COLO668 (cell line): ENCODE measurements around the gene ADPRH.
"Not testable (repeated sequence)": the region's sequence is repeated elsewhere in the genome, so short reads cannot be mapped to it uniquely, and the experiment has no call there.

Source experiments
- DNase-seq: peaks from one replicate; lab custom pipeline; 2025; ENCODE audit not compliant: unreplicated experiment; lab: John Stamatoyannopoulos, UW

The ADPRH gene

DNA sequence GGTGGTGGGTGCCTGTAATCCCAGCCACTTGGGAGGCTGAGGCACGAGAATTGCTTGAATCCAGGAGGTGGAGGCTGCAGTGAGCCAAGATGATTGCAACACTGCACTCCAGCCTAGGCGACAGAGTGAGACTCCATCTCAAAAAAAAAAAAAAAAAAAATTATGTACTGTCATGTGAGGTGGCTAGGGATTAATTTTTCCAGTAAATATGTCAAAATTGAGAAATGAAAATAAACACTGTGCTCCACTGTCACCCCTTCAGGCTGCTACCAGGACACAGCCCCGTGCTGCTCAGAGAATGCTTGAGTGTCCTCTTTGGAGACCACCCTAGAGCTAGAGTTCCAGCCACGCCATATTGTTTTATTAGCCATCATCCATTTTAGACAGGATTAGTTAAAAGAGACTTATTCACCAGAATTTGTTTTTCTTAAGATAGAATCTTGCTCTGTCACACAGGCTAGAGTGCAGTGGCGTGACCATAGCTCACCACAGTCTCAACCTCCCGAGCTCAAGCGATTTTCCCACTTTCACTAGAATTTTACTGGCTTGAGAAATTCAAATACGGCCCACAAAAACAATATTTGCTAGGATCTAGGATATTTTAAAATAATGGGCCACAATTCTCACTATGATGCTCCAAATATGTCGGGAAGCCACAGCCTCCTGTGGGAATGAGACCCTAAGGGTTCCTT, 20.5 kb upstream of the ADPRH start:
- no peak for DNase-seq

DNA sequence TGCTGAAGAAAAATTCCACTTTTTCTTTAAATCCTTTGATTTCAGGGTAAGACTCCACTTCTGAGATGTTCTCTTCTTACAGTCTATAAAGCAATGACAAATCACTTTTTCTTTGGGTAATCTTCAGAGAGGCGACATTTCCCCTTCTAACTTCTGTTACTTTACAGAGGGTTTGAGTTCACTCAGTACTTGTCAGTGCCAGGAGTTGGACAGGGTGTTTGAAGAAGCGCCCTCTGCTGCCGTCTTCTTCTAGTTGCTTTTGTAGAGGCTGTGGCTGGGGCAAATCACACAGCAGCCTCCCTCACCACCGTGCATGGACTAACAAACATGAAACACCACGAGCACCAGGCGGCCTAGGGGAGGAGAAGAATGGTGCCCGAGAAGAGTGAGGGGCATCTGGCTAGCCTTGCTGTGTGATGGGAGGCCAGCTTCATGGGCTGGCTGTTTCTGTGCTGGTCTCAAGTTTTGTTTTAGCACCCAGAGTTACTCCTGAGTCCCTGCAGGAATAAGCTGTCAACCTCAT, 19.8 kb upstream of the ADPRH start, which contains the start of gene CD80:
Gene CD80, minus strand, starts transcription at position 174 of the 523 bp plus-strand sequence. CDS start 1,886 bp downstream, outside the sequence.
- peak; percentile 3 for DNase-seq

DNA sequence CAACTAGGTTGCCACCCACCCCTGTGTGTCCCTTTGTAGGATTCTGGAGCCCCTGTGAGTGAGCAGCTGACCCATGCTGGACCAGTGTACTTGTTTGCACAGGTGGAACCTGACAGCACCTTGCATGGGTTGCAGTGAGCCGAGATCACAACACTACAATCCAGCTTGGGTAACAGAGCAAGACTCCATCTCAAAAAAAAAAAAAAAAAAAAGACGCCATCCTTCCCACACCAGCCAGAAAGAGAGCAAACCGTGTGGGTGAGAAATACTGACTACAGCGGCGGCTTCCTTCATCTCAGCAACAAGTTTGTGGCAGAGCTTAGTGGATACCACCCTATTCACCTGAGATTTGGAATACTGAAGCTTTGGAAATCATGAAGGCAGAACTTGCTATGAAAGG, 19.1 kb upstream of the ADPRH start:
- no peak for DNase-seq

DNA sequence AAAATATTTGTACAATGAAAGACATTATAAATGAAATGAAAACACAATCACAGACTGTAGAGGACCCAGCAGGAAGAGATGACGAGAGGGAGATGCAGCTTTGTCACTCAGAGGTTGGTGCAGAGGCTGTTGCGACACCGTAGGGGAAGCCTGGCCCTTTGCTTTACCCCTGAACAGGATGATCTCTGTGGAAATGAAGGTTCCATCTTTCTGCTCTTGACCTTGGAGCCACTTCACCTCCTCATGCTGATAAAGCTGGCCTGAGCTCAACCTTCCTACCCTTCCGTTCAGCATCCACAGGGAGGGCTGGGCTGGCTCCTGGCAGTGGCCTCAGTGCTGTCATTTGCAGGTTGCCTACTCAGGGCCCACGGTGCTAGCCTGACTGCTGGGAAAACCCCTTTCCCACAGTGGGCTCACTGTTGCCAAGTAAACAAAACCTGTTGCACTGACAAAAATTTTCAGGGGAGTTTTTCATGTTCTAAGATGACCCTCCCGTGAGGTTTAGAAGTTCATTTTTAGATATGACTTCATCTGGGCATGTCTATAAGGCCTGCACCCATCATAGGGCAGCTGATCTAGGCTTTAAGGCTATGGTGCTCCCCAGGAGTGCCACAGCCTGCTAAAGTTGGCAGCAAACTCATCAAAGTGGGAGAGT, 16.9 kb upstream of the ADPRH start:
- DNase-seq = no peak

DNA sequence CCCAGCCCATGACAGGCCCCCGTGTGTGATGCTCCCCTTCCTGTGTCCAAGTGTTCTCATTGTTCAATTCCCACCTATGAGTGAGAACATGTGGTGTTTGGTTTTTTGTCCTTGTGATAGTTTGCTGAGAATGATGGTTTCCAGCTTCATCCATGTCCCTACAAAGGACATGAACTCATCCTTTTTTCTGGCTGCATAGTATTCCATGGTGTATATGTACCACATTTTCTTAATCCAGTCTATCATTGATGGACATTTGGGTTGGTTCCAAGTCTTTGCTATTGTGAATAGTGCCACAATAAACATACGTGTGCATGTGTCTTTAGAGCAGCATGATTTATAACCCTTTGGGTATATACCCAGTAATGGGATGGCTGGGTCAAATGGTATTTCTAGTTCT, 16.0 kb upstream of the ADPRH start:
- not testable (repeated sequence) for DNase-seq

DNA sequence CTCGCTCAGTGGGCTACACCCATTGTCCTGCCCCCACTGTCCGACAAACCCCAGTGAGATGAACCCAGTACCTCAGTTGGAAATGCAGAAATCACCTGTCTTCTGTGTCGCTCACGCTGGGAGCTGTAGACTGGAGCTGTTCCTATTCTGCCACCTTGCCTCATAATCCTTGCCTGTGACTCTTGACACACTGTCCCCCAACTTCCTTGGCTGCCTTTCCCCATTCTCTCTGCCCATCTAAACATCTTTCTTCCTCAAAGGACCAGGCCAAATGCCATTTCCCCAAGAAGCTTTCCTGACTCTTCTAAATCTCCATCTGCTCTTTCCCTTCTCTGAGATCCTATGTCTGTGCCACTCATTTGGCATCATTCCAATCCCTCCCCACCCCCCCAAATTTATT, 10.1 kb upstream of the ADPRH start:
- DNase-seq = no peak

DNA sequence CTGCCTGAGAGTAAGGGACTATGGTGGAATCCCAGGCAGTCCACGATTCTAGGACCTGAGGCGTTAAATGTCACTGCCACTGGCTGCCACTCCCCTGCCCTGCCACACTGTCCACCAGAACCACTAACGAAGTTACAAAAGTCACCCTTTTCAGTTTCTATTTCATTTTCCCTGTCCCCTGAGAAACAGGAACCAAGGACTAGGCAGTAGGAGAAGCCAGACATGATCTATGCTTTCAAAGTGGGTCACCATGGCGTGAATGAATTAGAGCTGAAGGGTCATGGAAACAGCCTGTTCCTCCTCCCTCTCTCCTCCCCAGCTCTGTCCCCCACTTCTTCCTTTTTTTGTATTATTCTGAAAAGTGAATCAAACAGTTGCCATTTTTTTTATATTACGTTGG, 9.1 kb upstream of the ADPRH start:
- no peak for DNase-seq

DNA sequence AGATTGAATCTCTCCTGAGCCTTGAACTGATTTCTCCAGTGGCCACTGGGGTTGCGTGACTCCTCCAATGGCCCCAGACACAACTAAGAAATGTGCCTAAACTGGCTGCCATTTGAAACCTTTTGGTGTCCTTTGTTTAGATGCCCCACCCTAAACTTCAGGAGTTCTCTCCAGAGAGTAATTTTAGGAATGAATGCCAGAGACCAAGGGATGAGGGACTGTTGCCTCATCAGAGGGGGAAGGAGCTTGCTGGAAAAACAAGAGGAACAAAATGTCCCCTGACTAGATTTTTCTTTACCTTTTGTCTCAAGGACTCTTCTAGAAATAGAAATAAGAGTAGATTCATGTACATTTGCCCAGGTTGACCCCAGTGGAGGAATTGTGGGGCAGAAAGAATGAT, 8.1 kb upstream of the ADPRH start:
- DNase-seq = no peak

DNA sequence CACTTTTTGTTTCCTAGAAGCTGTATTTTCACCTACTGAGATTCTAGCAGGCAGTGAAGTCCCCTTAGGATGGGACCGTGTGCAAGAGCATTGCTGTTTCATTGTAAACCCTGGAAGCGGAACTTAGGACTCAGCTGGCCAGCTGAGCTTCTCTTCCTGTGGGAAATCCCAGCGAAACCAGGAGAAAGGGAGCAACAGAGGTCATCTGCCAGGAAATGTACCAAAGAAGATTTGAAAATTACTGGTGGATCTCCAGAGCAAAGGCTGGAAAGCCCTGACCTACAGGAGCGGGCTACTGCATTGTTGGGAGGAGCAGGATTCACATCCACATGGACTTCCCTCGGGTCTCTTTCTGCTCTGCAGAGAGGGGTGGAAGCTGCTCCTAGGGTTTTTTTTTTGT, 7.6 kb upstream of the ADPRH start:
- no peak for DNase-seq

DNA sequence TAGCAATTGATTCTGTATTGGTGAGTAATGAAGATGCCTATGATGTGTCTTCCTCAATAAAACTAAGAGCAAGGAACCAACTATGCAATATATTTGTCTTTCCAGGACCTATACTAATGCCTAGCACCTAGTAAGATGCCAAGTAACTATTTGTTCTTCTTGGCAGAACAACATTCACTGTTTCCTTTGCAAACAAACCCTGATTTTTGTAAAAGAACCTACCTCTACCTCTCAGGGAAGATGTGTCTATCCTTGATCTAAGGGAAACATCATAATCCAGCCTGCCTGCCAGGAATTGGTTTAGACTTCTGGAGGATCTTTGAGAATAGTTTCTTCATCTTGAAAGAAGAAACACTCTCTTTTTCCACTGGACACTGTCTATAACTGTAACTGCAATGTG, 3.8 kb upstream of the ADPRH start:
- DNase-seq = no peak

DNA sequence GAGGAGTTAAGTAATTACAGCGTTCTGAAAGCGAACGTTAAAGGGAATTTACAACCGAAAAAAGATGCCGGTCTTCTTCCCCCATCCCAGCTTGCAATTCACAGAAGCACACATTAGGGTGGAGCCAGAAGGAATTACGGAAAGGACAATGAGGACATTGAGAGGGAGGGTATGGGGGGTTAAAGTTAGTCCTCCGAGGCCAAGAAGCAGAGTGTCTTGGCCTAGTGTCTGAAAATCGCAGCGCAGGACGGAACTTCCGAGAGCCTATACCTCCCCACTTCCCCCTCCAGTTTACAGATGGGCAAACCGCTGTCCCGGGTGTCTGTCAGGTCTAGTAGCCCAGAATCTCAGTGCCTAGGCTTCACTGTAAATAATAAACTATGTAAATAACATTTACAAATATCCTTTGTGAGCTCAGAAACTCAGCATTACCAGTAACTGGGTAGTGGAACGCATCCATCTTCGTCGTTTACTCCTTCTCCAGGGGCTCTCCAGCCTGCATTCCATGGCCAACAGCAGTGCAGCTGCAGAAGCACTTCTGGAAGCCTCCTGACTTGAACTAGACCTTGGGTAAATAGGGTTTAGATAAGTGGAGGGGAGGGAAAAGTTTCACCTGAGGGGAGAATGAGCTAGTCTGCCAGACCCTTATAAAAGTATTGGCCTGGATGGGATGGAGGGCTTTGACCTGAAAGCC, 922 bp downstream of the ADPRH start:
- DNase-seq = no peak

DNA sequence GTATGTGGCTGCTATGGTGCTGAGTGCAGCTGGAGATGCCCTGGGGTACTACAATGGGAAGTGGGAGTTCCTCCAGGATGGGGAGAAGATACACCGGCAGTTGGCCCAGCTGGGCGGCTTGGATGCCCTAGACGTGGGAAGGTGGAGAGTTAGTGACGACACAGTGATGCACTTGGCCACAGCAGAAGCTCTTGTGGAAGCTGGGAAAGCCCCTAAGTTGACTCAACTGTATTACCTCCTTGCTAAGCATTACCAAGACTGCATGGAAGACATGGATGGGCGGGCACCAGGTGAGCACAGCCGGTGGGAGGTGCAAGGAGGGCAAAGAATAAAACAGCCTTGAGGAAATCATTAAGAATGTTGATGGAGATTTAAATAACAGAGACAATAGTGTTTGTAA, 2.9 kb downstream of the ADPRH start:
- DNase-seq = no peak

DNA sequence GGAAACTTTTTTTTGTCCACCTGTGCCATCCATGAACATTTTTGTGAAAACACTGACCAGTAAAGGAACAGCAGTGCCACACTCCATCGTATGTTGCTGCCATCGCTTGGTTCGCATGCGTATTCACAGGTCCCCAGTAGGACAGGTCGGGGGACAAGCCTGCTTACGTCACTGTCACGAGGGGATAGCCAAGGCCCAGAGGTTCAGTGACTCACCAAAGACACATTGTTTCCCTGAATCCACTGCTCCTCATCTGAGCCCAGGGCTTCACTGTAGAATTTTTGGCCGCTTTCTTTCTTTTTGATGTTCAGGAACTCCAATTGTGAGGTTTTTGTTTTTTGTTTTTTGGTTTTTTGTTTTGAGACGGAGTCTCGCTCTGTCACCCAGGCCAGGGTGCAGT, 5.9 kb downstream of the ADPRH start:
- DNase-seq = no peak

DNA sequence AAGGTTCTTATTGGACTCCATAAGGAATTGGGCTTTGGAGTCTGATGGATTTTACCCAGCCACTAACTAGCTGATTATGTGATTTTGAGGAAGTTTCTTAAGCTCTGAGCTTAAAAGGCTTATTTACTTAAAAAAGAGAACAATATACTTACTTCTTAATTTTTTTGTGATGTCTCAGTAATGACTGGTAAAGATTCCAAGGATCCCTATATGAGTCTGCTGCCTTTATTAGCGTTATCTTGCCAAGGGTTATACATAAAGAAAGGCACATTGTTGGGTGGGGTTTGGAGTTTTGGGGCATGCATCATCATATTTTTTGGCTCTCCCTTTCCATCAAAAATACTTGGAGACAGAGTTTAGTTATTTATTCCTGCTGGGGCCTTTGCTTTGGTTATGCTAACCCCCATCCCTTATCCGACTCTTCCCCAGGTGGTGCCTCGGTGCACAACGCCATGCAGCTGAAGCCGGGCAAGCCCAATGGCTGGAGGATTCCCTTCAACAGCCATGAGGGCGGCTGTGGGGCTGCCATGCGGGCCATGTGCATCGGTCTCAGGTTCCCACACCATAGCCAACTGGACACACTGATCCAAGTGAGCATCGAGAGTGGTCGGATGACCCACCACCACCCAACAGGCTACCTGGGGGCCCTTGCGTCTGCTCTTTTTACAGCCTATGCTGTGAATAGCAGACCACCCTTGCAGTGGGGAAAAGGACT, 6.7 kb downstream of the ADPRH start:
- no peak for DNase-seq

DNA sequence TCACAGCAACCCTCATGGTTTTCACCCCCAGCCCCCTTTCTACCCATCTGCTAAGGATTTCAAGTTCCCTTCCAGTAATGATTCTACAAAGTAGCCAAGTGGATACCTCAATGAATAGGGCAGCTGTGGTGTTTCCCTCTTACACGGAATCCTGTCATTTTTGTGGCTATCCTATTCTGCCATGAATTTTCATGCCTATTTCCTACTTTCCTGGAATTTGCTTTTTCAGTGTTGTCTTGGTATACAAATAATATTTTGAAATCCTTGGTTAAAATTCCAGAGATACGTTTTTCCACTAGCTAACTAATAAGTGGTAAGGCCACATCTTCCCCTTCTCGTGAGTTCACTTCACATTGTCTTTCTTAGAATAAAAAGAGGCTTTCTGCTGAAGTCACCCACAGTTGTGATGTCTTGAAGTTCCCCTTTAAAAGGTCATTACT, 7.5 kb downstream of the ADPRH start:
- DNase-seq = no peak

DNA sequence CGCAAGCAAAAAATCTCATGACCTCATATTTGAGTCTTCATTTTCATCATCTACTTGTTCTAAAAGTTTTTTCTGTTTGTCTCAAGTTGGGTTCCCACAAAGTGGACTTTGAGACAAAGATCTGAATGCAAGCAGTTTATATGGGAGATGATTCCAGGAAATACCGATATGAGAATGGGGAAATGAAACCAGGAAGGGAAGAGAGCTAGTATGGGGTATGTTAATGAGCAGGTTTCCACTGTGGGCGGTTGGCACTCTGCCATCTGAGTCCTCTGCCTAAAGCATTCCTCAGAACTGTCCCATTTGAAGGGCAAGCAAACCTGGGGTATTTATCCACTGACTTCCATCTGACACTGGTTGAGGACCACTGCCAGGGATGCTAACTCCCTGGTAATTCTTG, 8.8 kb downstream of the ADPRH start:
- peak; percentile 2 for DNase-seq

DNA sequence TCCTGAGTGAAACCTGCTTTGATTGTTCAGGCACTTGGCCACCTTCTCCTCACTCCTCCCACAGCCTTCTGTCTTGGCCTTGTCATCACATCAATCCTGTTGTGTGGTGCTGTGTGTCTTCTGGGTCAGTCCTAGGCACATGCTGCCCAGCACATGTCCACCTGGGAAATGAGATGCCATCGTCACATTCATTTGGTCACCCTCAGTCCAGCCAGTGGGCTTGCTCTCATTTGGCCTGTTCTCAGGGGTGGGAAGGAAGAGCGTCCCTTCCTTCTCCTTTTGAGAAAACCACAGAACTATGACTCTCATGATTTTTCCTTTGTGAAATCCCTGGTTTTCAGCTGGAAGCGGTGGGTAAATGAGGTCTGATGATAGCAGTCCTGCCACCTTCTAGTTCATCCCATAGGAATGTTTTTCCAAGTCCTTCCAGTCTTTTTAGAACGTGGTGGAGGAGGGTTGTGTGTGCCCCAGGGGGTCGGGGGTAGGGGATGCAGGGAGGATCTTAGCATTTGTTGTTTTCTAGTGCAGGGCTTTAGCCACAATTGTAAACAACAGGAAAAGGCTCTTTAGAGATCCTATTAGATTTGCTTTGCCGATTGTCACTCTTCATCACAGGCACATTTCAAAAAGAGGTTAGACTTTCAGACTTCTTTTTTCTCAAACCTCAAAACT, 9.9 kb downstream of the ADPRH start:
- no peak for DNase-seq

DNA sequence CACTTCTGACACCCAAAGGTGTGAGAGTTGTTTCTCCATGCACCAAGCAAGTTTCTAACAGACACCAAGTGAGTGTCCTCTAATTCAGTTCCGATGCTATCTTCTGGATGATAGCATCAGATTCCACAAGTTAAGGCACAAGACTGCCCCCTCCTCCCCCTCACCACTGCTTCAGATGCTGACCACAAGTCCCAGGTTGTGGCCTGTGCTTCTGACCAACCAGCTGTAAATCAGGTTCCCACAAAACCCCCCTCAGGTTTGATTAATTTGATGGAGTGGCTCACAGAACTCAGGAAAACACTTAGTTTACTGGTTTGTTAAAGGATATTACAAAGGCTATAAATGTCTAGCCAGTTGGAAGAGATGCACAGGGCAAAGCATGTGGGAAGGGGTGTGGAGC, 11.4 kb downstream of the ADPRH start:
- no peak for DNase-seq

DNA sequence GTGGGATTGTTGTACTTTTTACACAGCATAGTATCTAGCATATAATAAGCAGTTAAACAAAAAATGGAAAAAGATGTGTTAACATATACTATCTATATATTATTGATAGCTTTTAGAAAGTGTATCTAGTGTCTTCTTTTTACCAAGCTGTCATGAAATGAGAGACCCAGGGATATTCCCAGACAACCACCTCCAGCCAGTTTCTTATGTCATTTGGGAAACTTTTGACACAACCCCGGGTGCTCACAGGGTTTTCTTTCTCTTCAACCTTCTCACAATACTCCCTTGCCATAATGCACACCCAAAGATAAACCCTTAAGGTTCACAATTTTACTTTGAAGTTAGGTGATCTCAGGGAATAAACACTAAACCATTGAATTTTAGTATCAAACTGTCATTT, 13.6 kb downstream of the ADPRH start:
- no peak for DNase-seq

DNA sequence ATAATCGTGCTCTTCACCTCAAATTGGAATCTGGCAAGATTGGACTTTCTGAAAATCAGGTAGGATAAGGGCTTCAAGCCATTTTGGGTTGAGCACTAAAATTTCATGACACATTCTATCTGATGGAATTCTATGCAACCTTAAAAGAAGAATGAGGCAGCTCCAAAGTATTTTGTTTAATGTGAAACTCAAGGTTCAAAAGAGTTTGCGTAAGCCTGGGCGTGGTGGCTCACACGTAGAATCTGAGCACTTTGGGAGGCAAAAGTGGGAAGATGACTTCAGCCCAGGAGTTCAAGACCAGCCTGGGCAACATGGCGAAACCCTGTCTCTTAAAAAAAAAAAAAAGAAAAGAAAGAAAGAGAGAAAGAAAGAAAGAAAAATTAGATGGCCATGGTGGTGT, 14.8 kb downstream of the ADPRH start:
- no peak for DNase-seq

DNA sequence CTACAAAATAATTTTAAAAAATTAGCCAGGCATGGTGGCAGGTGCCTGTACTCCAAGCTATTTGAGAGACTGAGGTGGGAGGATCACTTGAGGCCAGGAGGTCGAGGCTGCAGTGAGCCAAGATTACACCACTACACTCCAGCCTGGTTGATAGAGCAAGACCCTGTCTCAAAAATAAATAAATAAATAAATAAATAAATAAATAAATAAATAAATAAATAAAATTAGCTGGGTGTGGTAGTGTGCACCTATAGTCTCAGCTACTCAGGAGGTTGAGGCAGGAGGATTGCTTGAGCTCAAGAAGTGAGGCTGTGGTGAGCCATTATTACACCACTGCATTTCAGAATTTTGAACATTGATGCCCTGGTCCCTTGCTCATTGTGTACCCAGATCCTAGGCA, 15.6 kb downstream of the ADPRH start:
- not testable (repeated sequence) for DNase-seq
